Heart right ventricle (tissue), 16 donors: ENCODE results near the gene MC2R. TPM values are rescaled to one million over a fixed set of nuclear protein-coding genes. Genes with fewer than 3 reads are reported as not detected.

ENCODE experiments used
- ATAC-seq, 8 donors: fragments of 200-7000 bp; cut with Tn5 transposase; one replicate each; pipeline ENCODE4 v1.9.1; 2020; ENCODE audit warnings: mild to moderate bottlenecking in 8 of 8, moderate library complexity in 8 of 8, moderate number of reproducible peaks in 1 of 8
- DNase-seq, 2 donors: peaks; one replicate each; pipeline ENCODE4 v3.0.0-alpha.2; 2020
- H3K27ac ChIP-seq, 10 donors: fragments of 200-600 bp; sonication (generic) in 2 of 10; one replicate each; pipeline versions ENCODE4 v1.5.0 to v1.8.0; 2020 to 2022; ENCODE audit warnings: mild to moderate bottlenecking in 3 of 10
- H3K27me3 ChIP-seq, 7 donors: fragments of 200-600 bp; one replicate each; pipeline ENCODE4 v1.8.0; 2021 to 2022; ENCODE audit warnings: mild to moderate bottlenecking in 2 of 7
- H3K36me3 ChIP-seq, 9 donors: fragments of 200-600 bp; sonication (generic) in 1 of 9; one replicate each; pipeline versions ENCODE4 v1.5.0 to v1.8.0; 2020 to 2022; ENCODE audit warnings: mild to moderate bottlenecking in 2 of 9
- H3K4me1 ChIP-seq, 9 donors: fragments of 200-600 bp; sonication (generic) in 1 of 9; one replicate each; pipeline versions ENCODE4 v1.5.0 to v1.8.0; 2020 to 2022; ENCODE audit warnings: mild to moderate bottlenecking in 4 of 9
- H3K4me3 ChIP-seq, 10 donors: fragments of 200-600 bp; sonication (generic) in 2 of 10; one replicate each; pipeline versions ENCODE4 v1.5.0 to v1.8.0; 2020 to 2022; ENCODE audit warnings: mild to moderate bottlenecking in 7 of 10, moderate library complexity in 2 of 10
- H3K9me3 ChIP-seq, 11 donors: fragments of 200-600 bp in 10 of 11; sonication (generic) in 2 of 11; one replicate each; pipeline versions ENCODE4 v1.5.0 to v1.8.0; 2013 to 2022; ENCODE audit warnings: mild to moderate bottlenecking in 2 of 11, control low read depth in 1 of 11, moderate library complexity in 1 of 11
- CTCF ChIP-seq, 9 donors: fragments of 200-600 bp; sonication (generic) in 2 of 9; IDR thresholded peaks; one replicate each; pipeline versions ENCODE4 v1.5.0 to v1.8.0; 2021 to 2022; ENCODE audit warnings: antibody characterized with exemption in 9 of 9, mild to moderate bottlenecking in 5 of 9, moderate library complexity in 1 of 9
- WGBS, 2 donors: extraction: QIAGEN DNeasy Blood & Tissue Kit; methylation state at CpG; one replicate each; pipeline ENCODE4 v1.1.7; 2013; ENCODE audit warnings: inconsistent platforms in 1 of 2; 5-methylcytosine and 5-hydroxymethylcytosine counted together
- intact Hi-C, 10 donors: fragments of 100-400 bp; cut with DNase I; formaldehyde crosslinking; loops; one replicate each; pipeline versions ENCODE4 v1.11.1 to v1.14.2; 2022
- polyA plus RNA-seq, 2 donors: library from polyadenylated mRNA; stranded (reverse); fragments of 200-250 nt; gene quantifications; one replicate each; pipeline ENCODE4 v1.2.3, GENCODE V29; 2013
- total RNA-seq, 10 donors: library from RNA; stranded (reverse); fragmentation: NEBNext Ultra II Directional in 3 of 10; extraction: Animal tissue kit (Norgen Biotek cat#: 25700) in 3 of 10; gene quantifications; one replicate each; pipeline versions ENCODE4 v1.2.1 to v1.2.4, GENCODE V29; 2021 to 2023
- donor health status: Arrhythmogenic right ventricular cardiomyopathy.
- donor health status: ischemic (EF 13 %, LVEDD 7.1; RV severe dilation, severe dysfunction).
- donor health status: healthy with polysubstance abuse.
- donor health status: DM: no; HTN: yes; CAD: no.
- donor health status: DM: no; HTN: no; CAD: no.
- donor health status: ischemic (EF 25% LVEDD 6.9; RV normal size, moderate dysfunction).
- donor health status: ischemic (EF 25% LVEDD 5.7; RV mildly dilated, moderate dysfunction).
- donor health status: healthy.
- donor health status: DM: yes; HTN: yes; CAD: no.
- donor health status: Ischemic cardiomyopathy.
- donor health status: ischemic (EF 35%, LVEDD 5.7; RV mildly dilated, moderate dysfunction).
- donor health status: nonischemic (EF 11% LVEDD 7.7; RV severe dilation, severe dysfunction).
- donor health status: DM: yes; HTN: yes; CAD: no.
- donor health status: PGD.
- donor health status: ischemic (EF 29% LVEDD 5.4; RV normal size, mild dysfunction).
- donor health status: nonischemic (EF 23%, LVEDD 6.1; RV moderate dilation, normal function).

Gene MC2R
- total and polyA plus RNA-seq, 12 donors, result under 0.01 TPM; not detected in 11

- peaks cover 0 to 42% (median 8%) of the 10 kb centered on the region in 7 donors for H3K27me3 ChIP-seq
- no peaks in the 10 kb centered on the region for H3K9me3 ChIP-seq
- H3K4me3 ChIP-seq, result no peak overlapping the region
- H3K4me1 ChIP-seq, result no peaks in the 10 kb centered on the region
- DNase-seq (no peak), ATAC-seq (no peak)
- no peak overlapping the region for H3K27ac ChIP-seq
- no peaks in the 10 kb centered on the region for H3K36me3 ChIP-seq
- intact Hi-C loops, result no loop called here
- no peak for TF ChIP-seq CTCF (IDR thresholded peaks at IDR 0.05)
- 81 to 83% methylated on average over 5 of the region's 5 CpGs for WGBS, 2 donors
Measured at GRCh38 chr18:13892098-13892497, 23.2 kb downstream of the MC2R start.

GRCh38 chr18:13890761-13891361, 24.5 kb downstream of the MC2R start:
- Histone ChIP-seq H3K4me3 (no peak overlapping the region), H3K4me1 (no peaks in the 10 kb centered on the region), H3K9me3 (no peaks in the 10 kb centered on the region), H3K27me3 (peaks cover 0 to 31% (median 8%) of the 10 kb centered on the region in 7 donors), H3K27ac (no peak overlapping the region), H3K36me3 (no peaks in the 10 kb centered on the region)
- DNase-seq (no peak), ATAC-seq (no peak)
- no peak for TF ChIP-seq CTCF (IDR thresholded peaks at IDR 0.05)
- 65 to 75% methylated on average over 8 of the region's 8 CpGs for WGBS, 2 donors
- intact Hi-C loops, result no loop called here

- H3K36me3 ChIP-seq, result no peaks in the 10 kb centered on the region
- H3K4me3 ChIP-seq, result no peak overlapping the region
- TF ChIP-seq CTCF (IDR thresholded peaks at IDR 0.05), result no peak
- intact Hi-C loops, result no loop called here
- no peaks in the 10 kb centered on the region for H3K9me3 ChIP-seq
- peaks cover 0 to 24% (median 4%) of the 10 kb centered on the region in 7 donors for H3K27me3 ChIP-seq
- H3K27ac ChIP-seq, result no peak overlapping the region
- DNase-seq, result no peak
- ATAC-seq, result no peak
- no peaks in the 10 kb centered on the region for H3K4me1 ChIP-seq
- 50 to 51% methylated on average over 2 of the region's 2 CpGs for WGBS, 2 donors
Measured at GRCh38 chr18:13889671-13890070, 25.7 kb downstream of the MC2R start.

GRCh38 chr18:13888191-13888716, 27.1 kb downstream of the MC2R start:
- ATAC-seq (no peak), DNase-seq (no peak)
- Histone ChIP-seq H3K4me3 (no peak overlapping the region), H3K27ac (no peak overlapping the region), H3K4me1 (no peaks in the 10 kb centered on the region), H3K36me3 (no peaks in the 10 kb centered on the region), H3K9me3 (no peaks in the 10 kb centered on the region), H3K27me3 (peaks cover 0 to 24% (median 4%) of the 10 kb centered on the region in 7 donors)
- TF ChIP-seq CTCF (IDR thresholded peaks at IDR 0.05), result no peak
- intact Hi-C loops, result no loop called here
- WGBS, 2 donors, result 65 to 71% methylated on average over 5 of the region's 5 CpGs
